22Rv1 (cell line): Measurements from ENCODE around the gene RGS6.
A peak's percentile ranks its signal among the peaks of the same experiment; 100 is the strongest.

Experiments used
- H3K27ac ChIP-seq: fragments of 450-650 bp; 2 replicates; pipeline ENCODE4 v1.5.1; 2017
- CTCF ChIP-seq: fragments of 450-650 bp; IDR thresholded peaks from 2 replicates; pipeline ENCODE4 v1.5.1; 2017; ENCODE audit warnings: mild to moderate bottlenecking
- ZFX ChIP-seq: fragments of 450-650 bp; IDR thresholded peaks from 2 replicates; pipeline ENCODE4 v1.6.1; 2017; ENCODE audit warnings: antibody characterized with exemption, borderline replicate concordance

The RGS6 gene

GRCh38 chr14:72510566-72510965 lies 578.3 kb downstream of the RGS6 start:
- TF ChIP-seq ZFX (no peak), CTCF (no peak)
- no peak overlapping the region for H3K27ac ChIP-seq

- H3K27ac ChIP-seq = no peak overlapping the region
- TF ChIP-seq ZFX = no peak
- no peak for TF ChIP-seq CTCF
Measured at GRCh38 chr14:72512281-72512680, 580.1 kb downstream of the RGS6 start.

GRCh38 chr14:72512925-72513324 lies 580.7 kb downstream of the RGS6 start:
- TF ChIP-seq CTCF (no peak), ZFX (no peak)
- no peak overlapping the region for H3K27ac ChIP-seq

- no peak overlapping the region for H3K27ac ChIP-seq
- TF ChIP-seq CTCF (no peak), ZFX (no peak)
Measured at GRCh38 chr14:72513346-72513745, 581.1 kb downstream of the RGS6 start.

GRCh38 chr14:72513965-72514659 lies 581.9 kb downstream of the RGS6 start:
- no peak overlapping the region for H3K27ac ChIP-seq
- TF ChIP-seq ZFX (no peak), CTCF (peak; percentile 38)

- no peak for TF ChIP-seq CTCF
- TF ChIP-seq ZFX = no peak
Measured at GRCh38 chr14:72514660-72515025, 582.4 kb downstream of the RGS6 start.

GRCh38 chr14:72515779-72516770 lies 583.8 kb downstream of the RGS6 start:
- no peak overlapping the region for H3K27ac ChIP-seq
- TF ChIP-seq ZFX = no peak
- no peak for TF ChIP-seq CTCF

More at GRCh38 chr14:72514660-72515025, 582.4 kb downstream of the RGS6 start:
- no peak overlapping the region for H3K27ac ChIP-seq
